SK-N-SH treated with all-trans-retinoic acid at 6 μM for 48 hours (cell line): ENCODE results near the gene MFNG.

Experiments used
- ATAC-seq: fragments of 200-7000 bp; cut with Tn5 transposase; 3 replicates; pipeline ENCODE4 v1.9.1; 2020; ENCODE audit warnings: mild to moderate bottlenecking, moderate library complexity
- ARNTL ChIP-seq: fragments of 450-650 bp; formaldehyde crosslinking; IDR thresholded peaks from 2 replicates; pipeline ENCODE4 v1.5.0; 2020; ENCODE audit warnings: low read depth, mild to moderate bottlenecking, moderate library complexity, borderline replicate concordance
- BACH2 ChIP-seq: fragments of 250-450 bp; sonication (Bioruptor Pico); IDR thresholded peaks from 2 replicates; pipeline ENCODE4 v1.9.0; 2021; ENCODE audit warnings: mild to moderate bottlenecking, borderline replicate concordance
- CREB5 ChIP-seq: fragments of 250-450 bp; sonication (Bioruptor Pico); IDR thresholded peaks from 2 replicates; pipeline ENCODE4 v1.5.1; 2020; ENCODE audit warnings: low read depth, mild to moderate bottlenecking, moderate library complexity
- CSDC2 ChIP-seq: fragments of 250-450 bp; sonication (Bioruptor Pico); IDR thresholded peaks from 2 replicates; pipeline ENCODE4 v1.5.0; 2020; ENCODE audit warnings: mild to moderate bottlenecking, moderate library complexity
- CSRNP3 ChIP-seq: fragments of 250-450 bp; sonication (Bioruptor Pico); IDR thresholded peaks from 2 replicates; pipeline ENCODE4 v1.5.1; 2021; ENCODE audit warnings: mild to moderate bottlenecking, moderate library complexity
- GLIS3 ChIP-seq: fragments of 250-450 bp; sonication (Bioruptor Pico); IDR thresholded peaks from 2 replicates; pipeline ENCODE4 v1.5.0; 2020; ENCODE audit warnings: mild to moderate bottlenecking, moderate library complexity
- ISL1 ChIP-seq: fragments of 250-450 bp; sonication (Bioruptor Pico); IDR thresholded peaks from 2 replicates; pipeline ENCODE4 v2.1.2; 2022; ENCODE audit warnings: mild to moderate bottlenecking, moderate library complexity
- PPARA ChIP-seq: fragments of 250-450 bp; sonication (Bioruptor Pico); IDR thresholded peaks from 2 replicates; pipeline ENCODE4 v1.5.0; 2020; ENCODE audit warnings: mild to moderate bottlenecking, borderline replicate concordance
- RARB ChIP-seq: fragments of 250-450 bp; sonication (Bioruptor Pico); IDR thresholded peaks from 2 replicates; pipeline ENCODE4 v1.8.0; 2021; ENCODE audit warnings: mild to moderate bottlenecking, moderate library complexity
- TCF4 ChIP-seq: fragments of 250-450 bp; sonication (Bioruptor Pico); IDR thresholded peaks from 2 replicates; pipeline ENCODE4 v1.8.0; 2021; ENCODE audit warnings: mild to moderate bottlenecking, moderate library complexity, borderline replicate concordance
- TOX ChIP-seq: fragments of 250-450 bp; sonication (Bioruptor Pico); IDR thresholded peaks from 2 replicates; pipeline ENCODE4 v1.8.0; 2021; ENCODE audit warnings: mild to moderate bottlenecking, moderate library complexity, borderline replicate concordance
- TSHZ2 ChIP-seq: fragments of 250-450 bp; sonication (Bioruptor Pico); IDR thresholded peaks from 2 replicates; pipeline ENCODE4 v1.5.0; 2020; ENCODE audit warnings: mild to moderate bottlenecking, moderate library complexity
- ZC3H10 ChIP-seq: fragments of 250-450 bp; sonication (Bioruptor Pico); IDR thresholded peaks from 2 replicates; pipeline ENCODE4 v1.5.1; 2021; ENCODE audit warnings: mild to moderate bottlenecking, moderate library complexity
- ZFP3 ChIP-seq: fragments of 250-450 bp; sonication (Bioruptor Pico); IDR thresholded peaks from 2 replicates; pipeline ENCODE4 v1.5.0; 2020; ENCODE audit warnings: mild to moderate bottlenecking, moderate library complexity
- ZNF70 ChIP-seq: fragments of 450-650 bp; formaldehyde crosslinking; IDR thresholded peaks from 2 replicates; pipeline ENCODE4 v1.5.0; 2020; ENCODE audit warnings: mild to moderate bottlenecking, moderate library complexity
- ZNF8 ChIP-seq: fragments of 450-650 bp; formaldehyde crosslinking; IDR thresholded peaks from 2 replicates; pipeline ENCODE4 v1.5.0; 2020; ENCODE audit warnings: mild to moderate bottlenecking, moderate library complexity
- TF ChIP-seq, protein P1 (sequence below): fragments of 250-450 bp; sonication (Bioruptor Pico); IDR thresholded peaks from 2 replicates; pipeline ENCODE4 v1.8.0; 2021; ENCODE audit warnings: low read depth, mild to moderate bottlenecking, moderate library complexity, borderline replicate concordance
- TF ChIP-seq, protein P2 (sequence below): fragments of 250-450 bp; sonication (Bioruptor Pico); IDR thresholded peaks from 2 replicates; pipeline ENCODE4 v1.8.0; 2020; ENCODE audit warnings: mild to moderate bottlenecking, moderate library complexity, borderline replicate concordance

Gene MFNG

GRCh38 chr22:37464181-37464580, 22.0 kb downstream of the MFNG start:
- ATAC-seq = no peak
- TF ChIP-seq GLIS3 (CRISPR knock-in tag) (no peak), RARB (CRISPR knock-in tag) (no peak), TSHZ2 (no peak), ZNF70 (CRISPR knock-in tag) (no peak), PPARA (CRISPR knock-in tag) (no peak), ZNF8 (CRISPR knock-in tag) (no peak)
- TF ChIP-seq, all 23 proteins: peak for 0

DNA sequence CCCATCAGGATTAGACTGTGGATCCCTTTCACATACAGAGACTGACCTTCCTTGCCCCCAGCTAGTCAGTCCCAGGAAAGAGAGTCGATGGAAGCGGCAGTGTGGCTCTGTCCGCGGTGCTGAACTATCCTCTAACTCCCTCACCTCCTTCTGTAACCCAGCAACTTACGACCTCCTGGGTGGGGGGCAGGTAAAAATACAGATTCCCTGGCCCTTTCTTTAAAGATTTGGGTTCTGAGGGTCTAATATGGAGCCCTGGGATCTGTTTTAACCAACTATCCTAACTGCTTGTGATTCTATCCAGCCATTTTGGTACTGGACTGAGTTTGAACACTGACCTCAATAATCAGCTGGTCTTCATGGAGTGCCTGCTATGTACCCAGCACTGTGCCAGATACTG, 23.2 kb downstream of the MFNG start:
- ATAC-seq = peak; percentile 81

GRCh38 chr22:37462436-37462835, 23.7 kb downstream of the MFNG start:
- no peak; the same call in 2 of the 3 replicates for ATAC-seq
- TF ChIP-seq TCF4 (CRISPR knock-in tag) = no peak
- no peak for TF ChIP-seq ARNTL (CRISPR knock-in tag)
- TF ChIP-seq, protein P1, sequence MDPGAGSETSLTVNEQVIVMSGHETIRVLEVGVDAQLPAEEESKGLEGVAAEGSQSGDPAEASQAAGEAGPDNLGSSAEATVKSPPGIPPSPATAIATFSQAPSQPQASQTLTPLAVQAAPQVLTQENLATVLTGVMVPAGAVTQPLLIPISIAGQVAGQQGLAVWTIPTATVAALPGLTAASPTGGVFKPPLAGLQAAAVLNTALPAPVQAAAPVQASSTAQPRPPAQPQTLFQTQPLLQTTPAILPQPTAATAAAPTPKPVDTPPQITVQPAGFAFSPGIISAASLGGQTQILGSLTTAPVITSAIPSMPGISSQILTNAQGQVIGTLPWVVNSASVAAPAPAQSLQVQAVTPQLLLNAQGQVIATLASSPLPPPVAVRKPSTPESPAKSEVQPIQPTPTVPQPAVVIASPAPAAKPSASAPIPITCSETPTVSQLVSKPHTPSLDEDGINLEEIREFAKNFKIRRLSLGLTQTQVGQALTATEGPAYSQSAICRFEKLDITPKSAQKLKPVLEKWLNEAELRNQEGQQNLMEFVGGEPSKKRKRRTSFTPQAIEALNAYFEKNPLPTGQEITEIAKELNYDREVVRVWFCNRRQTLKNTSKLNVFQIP (CRISPR knock-in tag) = no peak
- TF ChIP-seq TSHZ2 = no peak
- no peak for TF ChIP-seq BACH2 (CRISPR knock-in tag)
- TF ChIP-seq TOX (CRISPR knock-in tag) = no peak
- TF ChIP-seq CSDC2 = no peak
- no peak for TF ChIP-seq ISL1 (CRISPR knock-in tag)
- no peak for TF ChIP-seq ZFP3 (CRISPR knock-in tag)
- no peak for TF ChIP-seq ZNF70 (CRISPR knock-in tag)
- TF ChIP-seq ZC3H10 (CRISPR knock-in tag) = no peak
- TF ChIP-seq CSRNP3 = no peak
- TF ChIP-seq GLIS3 (CRISPR knock-in tag) = no peak

More for the DNA sequence above, 23.2 kb downstream of the MFNG start:
- TF ChIP-seq ZC3H10 (CRISPR knock-in tag) = no peak
- no peak for TF ChIP-seq ZNF70 (CRISPR knock-in tag)
- no peak for TF ChIP-seq CREB5 (CRISPR knock-in tag)
- TF ChIP-seq ZFP3 (CRISPR knock-in tag) = no peak
- no peak for TF ChIP-seq TOX (CRISPR knock-in tag)
- no peak for TF ChIP-seq CSRNP3
- TF ChIP-seq, protein P2, sequence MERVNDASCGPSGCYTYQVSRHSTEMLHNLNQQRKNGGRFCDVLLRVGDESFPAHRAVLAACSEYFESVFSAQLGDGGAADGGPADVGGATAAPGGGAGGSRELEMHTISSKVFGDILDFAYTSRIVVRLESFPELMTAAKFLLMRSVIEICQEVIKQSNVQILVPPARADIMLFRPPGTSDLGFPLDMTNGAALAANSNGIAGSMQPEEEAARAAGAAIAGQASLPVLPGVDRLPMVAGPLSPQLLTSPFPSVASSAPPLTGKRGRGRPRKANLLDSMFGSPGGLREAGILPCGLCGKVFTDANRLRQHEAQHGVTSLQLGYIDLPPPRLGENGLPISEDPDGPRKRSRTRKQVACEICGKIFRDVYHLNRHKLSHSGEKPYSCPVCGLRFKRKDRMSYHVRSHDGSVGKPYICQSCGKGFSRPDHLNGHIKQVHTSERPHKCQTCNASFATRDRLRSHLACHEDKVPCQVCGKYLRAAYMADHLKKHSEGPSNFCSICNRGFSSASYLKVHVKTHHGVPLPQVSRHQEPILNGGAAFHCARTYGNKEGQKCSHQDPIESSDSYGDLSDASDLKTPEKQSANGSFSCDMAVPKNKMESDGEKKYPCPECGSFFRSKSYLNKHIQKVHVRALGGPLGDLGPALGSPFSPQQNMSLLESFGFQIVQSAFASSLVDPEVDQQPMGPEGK (CRISPR knock-in tag) = no peak
- no peak for TF ChIP-seq BACH2 (CRISPR knock-in tag)
- TF ChIP-seq GLIS3 (CRISPR knock-in tag) = no peak
- TF ChIP-seq ZNF8 (CRISPR knock-in tag) = no peak
- no peak for TF ChIP-seq TCF4 (CRISPR knock-in tag)
- no peak for TF ChIP-seq ISL1 (CRISPR knock-in tag)
- no peak for TF ChIP-seq RARB (CRISPR knock-in tag)
- no peak for TF ChIP-seq CSDC2
